GM23338 (cell line): ENCODE measurements around the gene CNTN5. TPM values are rescaled to one million over a fixed set of nuclear protein-coding genes. Genes with fewer than 3 reads are reported as not detected.

Experiments used
- ATAC-seq: fragments of 200-7000 bp; cut with Tn5 transposase; 3 replicates; pipeline ENCODE4 v1.9.1; 2020
- DNase-seq: peaks from one replicate; pipeline ENCODE4 v3.0.0-alpha.2; 2015; ENCODE audit warnings: low spot score
- H2AFZ ChIP-seq: fragments of 200-600 bp; sonication (generic); 2 replicates; pipeline ENCODE4 v1.8.0; 2016; ENCODE audit warnings: antibody characterized with exemption, mild to moderate bottlenecking, moderate library complexity
- H3F3A ChIP-seq: fragments of 200-600 bp; sonication (generic); replicated peaks from 2 replicates; pipeline ENCODE4 v1.8.0; 2017; ENCODE audit warnings: antibody characterized with exemption, mixed run types, low read depth
- H3K27ac ChIP-seq: fragments of 200-600 bp; sonication (generic); 2 replicates; pipeline ENCODE4 v1.6.1; 2016; ENCODE audit warnings: low read depth
- H3K27me3 ChIP-seq: fragments of 200-600 bp; sonication (generic); 2 replicates; pipeline ENCODE4 v1.8.0; 2016; ENCODE audit warnings: mild to moderate bottlenecking, mixed run types, moderate library complexity; ENCODE audit not compliant: insufficient read depth
- H3K36me3 ChIP-seq: fragments of 200-600 bp; sonication (generic); 2 replicates; pipeline ENCODE4 v1.8.0; 2016; ENCODE audit warnings: mild to moderate bottlenecking; ENCODE audit not compliant: insufficient read depth
- H3K4me1 ChIP-seq: fragments of 200-600 bp; sonication (generic); 2 replicates; pipeline ENCODE4 v1.8.0; 2016; ENCODE audit warnings: mild to moderate bottlenecking, moderate library complexity; ENCODE audit not compliant: insufficient read depth
- H3K4me2 ChIP-seq: fragments of 200-600 bp; sonication (generic); 2 replicates; pipeline ENCODE4 v1.7.1; 2017; ENCODE audit warnings: mixed run types
- H3K4me3 ChIP-seq: fragments of 200-600 bp; sonication (generic); 2 replicates; pipeline ENCODE4 v1.6.1; 2016; ENCODE audit warnings: mixed run types
- H3K79me2 ChIP-seq: fragments of 200-600 bp; sonication (generic); replicated peaks from 2 replicates; pipeline ENCODE4 v1.8.0; 2017; ENCODE audit warnings: mild to moderate bottlenecking; ENCODE audit not compliant: insufficient read depth
- H3K9me2 ChIP-seq: fragments of 200-600 bp; sonication (generic); 2 replicates; pipeline ENCODE4 v1.8.0; 2017; ENCODE audit not compliant: insufficient read depth
- H4K20me1 ChIP-seq: fragments of 200-600 bp; sonication (generic); replicated peaks from 2 replicates; pipeline ENCODE4 v1.8.0; 2017; ENCODE audit warnings: mild to moderate bottlenecking; ENCODE audit not compliant: insufficient read depth
- H3K27ac Mint-ChIP-seq: 2 replicates; pipeline ENCODE4 v1.8.0; 2020; ENCODE audit warnings: inconsistent platforms, mild to moderate bottlenecking, moderate library complexity, mixed read lengths
- H3K27me3 Mint-ChIP-seq: 3 replicates; pipeline ENCODE4 v1.8.0; 2022; ENCODE audit warnings: low read depth, mild to moderate bottlenecking, moderate library complexity, mixed read lengths, inconsistent platforms; ENCODE audit not compliant: insufficient read depth, poor library complexity
- H3K36me3 Mint-ChIP-seq: 3 replicates; pipeline ENCODE4 v1.8.0; 2021; ENCODE audit warnings: low read depth, mild to moderate bottlenecking, inconsistent platforms, moderate library complexity, mixed read lengths
- H3K4me1 Mint-ChIP-seq: 3 replicates; pipeline ENCODE4 v1.8.0; 2020; ENCODE audit warnings: mild to moderate bottlenecking, inconsistent platforms, mixed read lengths
- H3K4me3 Mint-ChIP-seq: 3 replicates; pipeline ENCODE4 v1.8.0; 2021; ENCODE audit warnings: moderate library complexity, mild to moderate bottlenecking, inconsistent platforms, mixed read lengths
- H3K9me3 Mint-ChIP-seq: 3 replicates; pipeline ENCODE4 v1.8.0; 2020; ENCODE audit warnings: moderate library complexity, mild to moderate bottlenecking, inconsistent platforms, mixed read lengths
- CREB1 ChIP-seq: fragments of 250-450 bp; sonication (Bioruptor Pico); IDR thresholded peaks from 2 replicates; pipeline ENCODE4 v1.5.0; 2020; ENCODE audit warnings: low read depth, mild to moderate bottlenecking, moderate library complexity
- ETS1 ChIP-seq: IDR thresholded peaks from 2 replicates; pipeline ENCODE4 v1.6.1; 2016; ENCODE audit warnings: antibody characterized with exemption
- EZH2 ChIP-seq: fragments of 200-600 bp; sonication (generic); IDR thresholded peaks from one replicate; pipeline ENCODE4 v1.8.0; 2017; ENCODE audit warnings: antibody characterized with exemption, mild to moderate bottlenecking, low read depth; ENCODE audit not compliant: unreplicated experiment
- EZH2phosphoT487 ChIP-seq: fragments of 200-600 bp; sonication (generic); IDR thresholded peaks from one replicate; pipeline ENCODE4 v1.8.1; 2018; ENCODE audit warnings: antibody characterized with exemption; ENCODE audit not compliant: unreplicated experiment
- JUNB ChIP-seq: IDR thresholded peaks from one replicate; pipeline ENCODE4 v1.6.1; 2016; ENCODE audit warnings: antibody characterized with exemption; ENCODE audit not compliant: unreplicated experiment
- NANOG ChIP-seq: IDR thresholded peaks from 2 replicates; pipeline ENCODE4 v1.6.1; 2016; ENCODE audit warnings: antibody characterized with exemption, borderline replicate concordance
- POLR2AphosphoS5 ChIP-seq: IDR thresholded peaks from 2 replicates; pipeline ENCODE4 v1.6.1; 2016; ENCODE audit warnings: antibody characterized with exemption, low read depth
- STAT1 ChIP-seq: IDR thresholded peaks from one replicate; pipeline ENCODE4 v1.6.1; 2016; ENCODE audit warnings: antibody characterized with exemption; ENCODE audit not compliant: unreplicated experiment
- ZNF114 ChIP-seq: fragments of 250-450 bp; sonication (Bioruptor Pico); IDR thresholded peaks from 2 replicates; pipeline ENCODE4 v1.5.0; 2020; ENCODE audit warnings: mild to moderate bottlenecking, moderate library complexity
- ZNF331 ChIP-seq: fragments of 250-450 bp; sonication (Bioruptor Pico); IDR thresholded peaks from 2 replicates; pipeline ENCODE4 v1.5.0; 2020; ENCODE audit warnings: low read depth, mild to moderate bottlenecking, moderate library complexity
- polyA plus RNA-seq: library from polyadenylated mRNA; unstranded; fragments of >200 nt; fragmentation: Nextera tagmentation; extraction: Ambion mirVana; gene quantifications from 2 replicates; pipeline ENCODE4 v1.2.1, GENCODE V29; 2016
- total RNA-seq: library from RNA; depleted of rRNA; stranded (reverse); fragments of >200 nt; shearing (Covaris generic); gene quantifications from 2 replicates; pipeline ENCODE4 v1.2.3, GENCODE V29; 2014
- TF ChIP-seq, protein P1 (sequence below), 2 experiments: fragments of 200-600 bp in 1 of 2; sonication (generic) in 1 of 2; conservative IDR thresholded peaks; 2 replicates each; pipeline versions ENCODE4 v1.5.1 to v1.6.1; 2016 to 2017; ENCODE audit warnings: antibody characterized with exemption in 2 of 2, low read depth in 2 of 2, mild to moderate bottlenecking in 2 of 2, moderate library complexity in 1 of 2
- TF ChIP-seq, protein P2 (sequence below): IDR thresholded peaks from one replicate; pipeline ENCODE4 v1.6.1; 2018; ENCODE audit warnings: antibody characterized with exemption; ENCODE audit not compliant: unreplicated experiment

The CNTN5 gene
- total and polyA plus RNA-seq, 2 experiments from 2014 or later, result not detected

DNA sequence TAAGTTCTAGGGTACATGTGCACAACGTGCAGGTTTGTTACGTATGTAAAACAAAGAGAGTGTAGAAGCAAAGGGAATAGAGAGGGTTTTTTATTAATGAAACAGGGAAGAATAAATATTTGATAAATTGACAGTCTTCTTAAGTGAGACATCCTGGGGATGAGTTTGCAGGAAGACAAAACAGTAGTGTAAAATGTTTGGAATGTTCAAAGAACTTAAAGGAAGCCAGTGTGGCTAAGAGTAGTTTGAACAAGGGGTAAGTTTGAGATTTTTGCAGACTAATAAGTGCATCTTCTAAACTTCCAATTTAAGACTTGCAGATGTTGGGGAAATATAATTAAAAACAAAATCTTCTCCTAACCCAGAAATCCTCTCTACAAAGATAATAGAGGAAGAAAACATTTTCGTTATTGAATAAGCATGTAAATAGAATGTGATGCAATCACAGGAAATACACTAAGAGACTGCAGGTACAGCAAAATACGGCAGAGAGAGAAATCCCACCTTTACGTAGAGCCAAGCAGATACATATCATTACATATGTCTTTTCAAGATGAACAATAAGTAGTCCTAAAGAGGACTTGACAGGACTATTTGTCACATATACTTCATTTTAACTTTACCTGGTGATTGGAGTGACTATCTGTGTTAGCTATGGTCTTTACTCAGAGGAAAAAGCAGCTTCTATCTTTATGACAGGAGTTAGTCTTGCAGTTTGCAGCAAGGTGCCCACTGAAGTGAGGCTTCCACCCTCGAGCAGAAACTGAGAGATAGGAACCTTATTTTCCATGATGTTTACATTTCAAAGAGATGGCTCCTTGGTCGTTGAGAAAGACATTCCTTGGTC is 402.1 kb downstream of the CNTN5 start (continued):
- TF ChIP-seq, protein P1, sequence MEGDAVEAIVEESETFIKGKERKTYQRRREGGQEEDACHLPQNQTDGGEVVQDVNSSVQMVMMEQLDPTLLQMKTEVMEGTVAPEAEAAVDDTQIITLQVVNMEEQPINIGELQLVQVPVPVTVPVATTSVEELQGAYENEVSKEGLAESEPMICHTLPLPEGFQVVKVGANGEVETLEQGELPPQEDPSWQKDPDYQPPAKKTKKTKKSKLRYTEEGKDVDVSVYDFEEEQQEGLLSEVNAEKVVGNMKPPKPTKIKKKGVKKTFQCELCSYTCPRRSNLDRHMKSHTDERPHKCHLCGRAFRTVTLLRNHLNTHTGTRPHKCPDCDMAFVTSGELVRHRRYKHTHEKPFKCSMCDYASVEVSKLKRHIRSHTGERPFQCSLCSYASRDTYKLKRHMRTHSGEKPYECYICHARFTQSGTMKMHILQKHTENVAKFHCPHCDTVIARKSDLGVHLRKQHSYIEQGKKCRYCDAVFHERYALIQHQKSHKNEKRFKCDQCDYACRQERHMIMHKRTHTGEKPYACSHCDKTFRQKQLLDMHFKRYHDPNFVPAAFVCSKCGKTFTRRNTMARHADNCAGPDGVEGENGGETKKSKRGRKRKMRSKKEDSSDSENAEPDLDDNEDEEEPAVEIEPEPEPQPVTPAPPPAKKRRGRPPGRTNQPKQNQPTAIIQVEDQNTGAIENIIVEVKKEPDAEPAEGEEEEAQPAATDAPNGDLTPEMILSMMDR (conservative IDR thresholded peaks at IDR 0.05; ENCODE audit: low read depth in 2 of 2), result no peak
- TF ChIP-seq ZNF331 (no peak), NANOG (peak; percentile 96), JUNB (no peak)

GRCh38 chr11:99423428-99423983 is 402.8 kb downstream of the CNTN5 start:
- H3K9me3 Mint-ChIP-seq, result peaks cover 22% of the 10 kb centered on the region
- Histone ChIP-seq H4K20me1 (no peaks in the 10 kb centered on the region), H3K36me3 (no peaks in the 10 kb centered on the region), H3K4me3 (peak overlapping the region; percentile 37), H3F3A (no peaks in the 10 kb centered on the region), H3K4me1 (peaks cover 48% of the 10 kb centered on the region), H2AFZ (no peak overlapping the region), H3K79me2 (no peaks in the 10 kb centered on the region), H3K9me2 (no peaks in the 10 kb centered on the region), H3K4me2 (peak overlapping the region; percentile 65), H3K27ac (no peak overlapping the region), H3K27me3 (peaks cover 12% of the 10 kb centered on the region; the same call in 1 of the 2 replicates)
- peak overlapping the region; percentile 62 for H3K4me3 Mint-ChIP-seq
- H3K36me3 Mint-ChIP-seq, result peaks cover 31% of the 10 kb centered on the region
- H3K27ac Mint-ChIP-seq, result peak overlapping the region; percentile 96
- H3K27me3 Mint-ChIP-seq, result peaks cover 7% of the 10 kb centered on the region
- DNase-seq (peak; percentile 30), ATAC-seq (peak; percentile 49)
- H3K4me1 Mint-ChIP-seq, result peaks cover 60% of the 10 kb centered on the region
- TF ChIP-seq POLR2AphosphoS5, result no peak
- TF ChIP-seq, protein P1 (conservative IDR thresholded peaks at IDR 0.05; ENCODE audit: low read depth in 2 of 2), result no peak
- TF ChIP-seq ZNF114 (CRISPR knock-in tag), result no peak
- no peak for TF ChIP-seq ETS1
- TF ChIP-seq CREB1, result no peak
- no peak for TF ChIP-seq ZNF331
- TF ChIP-seq STAT1, result no peak
- TF ChIP-seq JUNB, result no peak
- TF ChIP-seq NANOG, result no peak
- TF ChIP-seq, protein P2, sequence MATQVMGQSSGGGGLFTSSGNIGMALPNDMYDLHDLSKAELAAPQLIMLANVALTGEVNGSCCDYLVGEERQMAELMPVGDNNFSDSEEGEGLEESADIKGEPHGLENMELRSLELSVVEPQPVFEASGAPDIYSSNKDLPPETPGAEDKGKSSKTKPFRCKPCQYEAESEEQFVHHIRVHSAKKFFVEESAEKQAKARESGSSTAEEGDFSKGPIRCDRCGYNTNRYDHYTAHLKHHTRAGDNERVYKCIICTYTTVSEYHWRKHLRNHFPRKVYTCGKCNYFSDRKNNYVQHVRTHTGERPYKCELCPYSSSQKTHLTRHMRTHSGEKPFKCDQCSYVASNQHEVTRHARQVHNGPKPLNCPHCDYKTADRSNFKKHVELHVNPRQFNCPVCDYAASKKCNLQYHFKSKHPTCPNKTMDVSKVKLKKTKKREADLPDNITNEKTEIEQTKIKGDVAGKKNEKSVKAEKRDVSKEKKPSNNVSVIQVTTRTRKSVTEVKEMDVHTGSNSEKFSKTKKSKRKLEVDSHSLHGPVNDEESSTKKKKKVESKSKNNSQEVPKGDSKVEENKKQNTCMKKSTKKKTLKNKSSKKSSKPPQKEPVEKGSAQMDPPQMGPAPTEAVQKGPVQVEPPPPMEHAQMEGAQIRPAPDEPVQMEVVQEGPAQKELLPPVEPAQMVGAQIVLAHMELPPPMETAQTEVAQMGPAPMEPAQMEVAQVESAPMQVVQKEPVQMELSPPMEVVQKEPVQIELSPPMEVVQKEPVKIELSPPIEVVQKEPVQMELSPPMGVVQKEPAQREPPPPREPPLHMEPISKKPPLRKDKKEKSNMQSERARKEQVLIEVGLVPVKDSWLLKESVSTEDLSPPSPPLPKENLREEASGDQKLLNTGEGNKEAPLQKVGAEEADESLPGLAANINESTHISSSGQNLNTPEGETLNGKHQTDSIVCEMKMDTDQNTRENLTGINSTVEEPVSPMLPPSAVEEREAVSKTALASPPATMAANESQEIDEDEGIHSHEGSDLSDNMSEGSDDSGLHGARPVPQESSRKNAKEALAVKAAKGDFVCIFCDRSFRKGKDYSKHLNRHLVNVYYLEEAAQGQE, result no peak
- TF ChIP-seq EZH2phosphoT487, result no peak
- TF ChIP-seq EZH2, result no peak
